Right lobe of liver (tissue), 6 donors: Measurements from ENCODE around the gene DDX54. TPM values are rescaled to one million over a fixed set of nuclear protein-coding genes. Genes with fewer than 3 reads are reported as not detected.

Source experiments
- ATAC-seq, 4 donors: fragments of 200-7000 bp; cut with Tn5 transposase; one replicate each; pipeline ENCODE4 v1.9.1; 2020; ENCODE audit warnings: mild to moderate bottlenecking in 4 of 4, moderate library complexity in 4 of 4
- DNase-seq, 3 donors: peaks; one replicate each; pipeline ENCODE4 v3.0.0-alpha.2; 2020
- H3K27ac ChIP-seq, 3 donors: fragments of 200-600 bp; one replicate each; pipeline ENCODE4 v1.8.0; 2022
- H3K27me3 ChIP-seq, 2 donors: fragments of 200-600 bp; one replicate each; pipeline ENCODE4 v1.8.0; 2022
- H3K36me3 ChIP-seq, 4 donors: fragments of 200-600 bp; sonication (generic) in 1 of 4; one replicate each; pipeline versions ENCODE4 v1.5.1 to v1.8.0; 2017 to 2022; ENCODE audit warnings: control low read depth in 1 of 4
- H3K4me1 ChIP-seq, 4 donors: fragments of 200-600 bp; sonication (generic) in 1 of 4; one replicate each; pipeline versions ENCODE4 v1.5.1 to v1.8.0; 2017 to 2022; ENCODE audit warnings: control low read depth in 1 of 4
- H3K4me3 ChIP-seq, 3 donors: fragments of 200-600 bp; one replicate each; pipeline ENCODE4 v1.8.0; 2022
- H3K9me3 ChIP-seq, 4 donors: fragments of 200-600 bp; sonication (generic) in 1 of 4; one replicate each; pipeline versions ENCODE4 v1.5.1 to v1.8.0; 2017 to 2022; ENCODE audit warnings: control low read depth in 1 of 4
- POLR2A ChIP-seq: fragments of 450-650 bp; IDR thresholded peaks from one replicate; pipeline ENCODE4 v1.6.1; 2017; ENCODE audit warnings: antibody characterized with exemption, mild to moderate bottlenecking
- WGBS: methylation state at CpG from one replicate; pipeline ENCODE4 v1.1.6; 2018; ENCODE audit warnings: low coverage, low lambda C conversion rate; ENCODE audit not compliant: insufficient coverage; ENCODE audit errors: missing lambda C conversion rate; 5-methylcytosine and 5-hydroxymethylcytosine counted together
- intact Hi-C, 2 donors: fragments of 100-400 bp; cut with DNase I; formaldehyde crosslinking; loops; one replicate each; pipeline versions ENCODE4 v1.11.2 to v1.14.1; 2022
- total RNA-seq, 6 experiments: library from RNA; depleted of rRNA in 2 of 6; stranded (reverse); fragments of >200 nt in 2 of 6; fragmentation: NEBNext Ultra II Directional in 3 of 6; extraction: Animal tissue kit (Norgen Biotek cat#: 25700) in 3 of 6; gene quantifications; one replicate each; pipeline versions ENCODE4 v1.1.0 to v1.2.4, GENCODE V29; 2016 to 2023
- TF ChIP-seq, protein P1 (sequence below), 4 donors: fragments of 200-600 bp in 3 of 4; fragments of 450-650 bp in 1 of 4; IDR thresholded peaks; one replicate each; pipeline versions ENCODE4 v1.5.1 to v1.8.0; 2016 to 2022; ENCODE audit warnings: antibody characterized with exemption in 4 of 4, mild to moderate bottlenecking in 2 of 4
- donor health status: DM: no; HTN: yes; CAD: no.
- donor health status: DM: no; HTN: no; CAD: no.
- donor health status: DM: no; HTN: no; CAD: no.
- donor health status: DM: no; HTN: yes; CAD: no.
- donor health status: DM: no; HTN: yes; CAD: no.

Gene DDX54
- total RNA-seq, 6 experiments from 2014 or later: 22.8 to 43.8 (median 31.1) TPM

DNA sequence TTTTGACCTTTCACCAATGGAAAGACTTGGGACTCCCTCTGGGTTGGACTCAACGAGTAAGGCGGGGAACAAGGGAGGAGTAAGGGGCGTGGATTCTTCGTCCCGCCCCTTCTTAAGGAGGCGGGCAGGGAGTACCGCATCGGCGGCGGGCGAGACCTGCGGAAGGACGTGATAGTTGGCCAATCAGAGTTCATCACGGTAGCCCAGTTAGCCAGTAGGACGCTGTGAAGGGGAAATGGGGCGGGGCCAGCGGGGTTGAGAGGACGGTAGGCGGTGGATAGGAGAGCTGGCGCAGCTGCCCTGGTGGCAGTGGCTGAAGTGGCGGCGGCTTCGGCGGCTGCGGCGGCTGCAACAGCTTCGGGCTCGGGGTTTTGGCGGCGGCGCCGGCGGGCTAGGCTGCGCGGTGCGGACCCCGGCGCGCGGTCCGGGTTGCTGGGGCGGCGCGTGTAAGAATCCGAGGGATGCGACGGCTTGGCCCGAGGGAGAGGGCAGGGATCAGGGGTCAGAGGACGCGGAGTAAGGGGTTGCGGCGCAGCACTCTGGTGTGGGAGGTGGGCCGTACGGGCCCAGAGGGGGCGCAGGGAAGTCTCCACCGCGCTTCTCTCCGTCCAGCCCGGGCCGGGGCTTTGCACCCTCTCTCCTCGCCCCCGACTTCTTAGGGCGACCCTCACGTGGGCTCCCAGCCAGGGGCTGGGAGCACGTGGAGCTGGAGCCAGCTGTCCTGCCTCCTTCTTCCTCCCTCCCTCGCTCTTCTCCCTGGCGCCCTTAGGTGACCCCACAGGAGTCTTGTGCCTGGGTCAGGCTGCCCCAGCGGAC, 36.1 kb upstream of the DDX54 start, which contains the start of gene TPCN1:
TSS of gene TPCN1 (plus strand) at position 284 of the 816 bp plus-strand sequence. CDS start 5,389 bp downstream, outside the sequence.
- H3K36me3 ChIP-seq: no peaks in the 10 kb centered on the region
- no peaks in the 10 kb centered on the region for H3K9me3 ChIP-seq
- TF ChIP-seq, protein P1, sequence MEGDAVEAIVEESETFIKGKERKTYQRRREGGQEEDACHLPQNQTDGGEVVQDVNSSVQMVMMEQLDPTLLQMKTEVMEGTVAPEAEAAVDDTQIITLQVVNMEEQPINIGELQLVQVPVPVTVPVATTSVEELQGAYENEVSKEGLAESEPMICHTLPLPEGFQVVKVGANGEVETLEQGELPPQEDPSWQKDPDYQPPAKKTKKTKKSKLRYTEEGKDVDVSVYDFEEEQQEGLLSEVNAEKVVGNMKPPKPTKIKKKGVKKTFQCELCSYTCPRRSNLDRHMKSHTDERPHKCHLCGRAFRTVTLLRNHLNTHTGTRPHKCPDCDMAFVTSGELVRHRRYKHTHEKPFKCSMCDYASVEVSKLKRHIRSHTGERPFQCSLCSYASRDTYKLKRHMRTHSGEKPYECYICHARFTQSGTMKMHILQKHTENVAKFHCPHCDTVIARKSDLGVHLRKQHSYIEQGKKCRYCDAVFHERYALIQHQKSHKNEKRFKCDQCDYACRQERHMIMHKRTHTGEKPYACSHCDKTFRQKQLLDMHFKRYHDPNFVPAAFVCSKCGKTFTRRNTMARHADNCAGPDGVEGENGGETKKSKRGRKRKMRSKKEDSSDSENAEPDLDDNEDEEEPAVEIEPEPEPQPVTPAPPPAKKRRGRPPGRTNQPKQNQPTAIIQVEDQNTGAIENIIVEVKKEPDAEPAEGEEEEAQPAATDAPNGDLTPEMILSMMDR (IDR thresholded peaks at IDR 0.05): no peak
- TF ChIP-seq POLR2A: peak; percentile 100
- H3K27ac ChIP-seq: peak within 1 kb of the TSS; percentile 78 to 94 (median 90)
- H3K27me3 ChIP-seq: no peaks in the 10 kb centered on the region
- ATAC-seq (peak; percentile 90 to 96 (median 92)), DNase-seq (peak; percentile 99 to 100 (median 100))
- intact Hi-C loops: no loop called here
- H3K4me1 ChIP-seq: peaks cover 0 to 27% (median 5%) of the 10 kb centered on the region in 4 donors
- WGBS: under 1% methylated on average over 23 of the region's 68 CpGs
- peak within 1 kb of the TSS; percentile 59 to 93 (median 79) for H3K4me3 ChIP-seq

DNA sequence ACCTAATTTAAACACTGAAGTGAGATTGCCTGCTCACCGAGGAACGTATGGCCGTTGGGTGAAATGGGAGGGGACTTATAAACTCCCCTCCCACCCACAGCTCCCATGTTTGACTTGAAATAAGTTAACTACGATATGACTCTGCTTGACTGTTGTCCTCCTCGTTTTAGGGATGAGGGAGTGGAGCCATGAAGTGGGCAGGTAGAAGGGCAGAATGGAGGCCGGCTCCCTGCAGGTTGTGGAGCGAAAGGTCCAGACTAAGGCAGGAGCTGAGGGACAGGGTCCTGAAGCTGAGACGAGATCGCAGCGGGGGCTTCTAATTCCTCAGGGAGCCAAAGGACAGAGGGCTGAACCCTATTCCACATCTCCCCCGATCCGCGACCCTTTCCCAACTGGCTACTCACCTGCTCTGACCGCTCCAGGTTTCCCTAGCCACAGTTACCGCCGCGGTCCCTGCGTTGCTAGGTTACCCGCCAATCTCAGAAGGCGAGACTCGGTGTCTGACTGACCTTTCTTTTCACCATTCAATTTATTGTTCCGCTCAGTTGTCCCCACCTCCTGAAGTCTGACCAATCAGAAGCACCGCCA, 35.4 kb upstream of the DDX54 start:
- Histone ChIP-seq H3K4me3 (peak overlapping the region; percentile 34 to 49 (median 35)), H3K36me3 (no peaks in the 10 kb centered on the region), H3K4me1 (peaks cover 0 to 27% (median 5%) of the 10 kb centered on the region in 4 donors), H3K27ac (no peak overlapping the region), H3K27me3 (no peaks in the 10 kb centered on the region), H3K9me3 (no peaks in the 10 kb centered on the region)
- intact Hi-C loops: no loop called here
- DNase-seq (no peak), ATAC-seq (no peak)
- 3% methylated on average over 22 of the region's 23 CpGs for WGBS
- TF ChIP-seq POLR2A: no peak
- TF ChIP-seq, protein P1 (IDR thresholded peaks at IDR 0.05): no peak

DNA sequence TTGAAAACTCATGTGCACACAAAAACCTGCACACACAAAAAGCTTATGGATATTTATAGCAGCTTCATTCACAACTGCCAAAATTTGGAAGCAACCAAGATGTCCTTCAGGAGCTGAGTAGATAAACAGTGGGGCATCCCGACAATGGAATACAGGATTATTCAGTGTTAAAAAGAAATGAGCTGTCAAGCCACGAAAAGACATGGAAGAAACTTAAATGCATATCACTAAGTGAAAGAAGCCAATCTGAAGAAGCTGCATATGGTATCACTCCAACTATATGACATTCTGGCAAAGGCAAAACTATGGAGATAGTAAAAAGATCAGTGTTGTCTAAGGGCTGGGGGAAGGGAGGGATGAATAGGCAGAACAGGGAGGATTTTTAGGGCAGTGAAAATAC, 30.7 kb upstream of the DDX54 start:
- Histone ChIP-seq H3K4me3 (no peak overlapping the region), H3K27me3 (no peaks in the 10 kb centered on the region), H3K27ac (no peak overlapping the region), H3K36me3 (no peaks in the 10 kb centered on the region), H3K4me1 (peaks cover 0 to 6% (median 0%) of the 10 kb centered on the region in 4 donors), H3K9me3 (no peaks in the 10 kb centered on the region)
- 69% methylated on average over 2 of the region's 2 CpGs for WGBS
- ATAC-seq (no peak), DNase-seq (no peak)
- TF ChIP-seq, protein P1 (IDR thresholded peaks at IDR 0.05): no peak
- TF ChIP-seq POLR2A: no peak
- intact Hi-C loops: no loop called here

DNA sequence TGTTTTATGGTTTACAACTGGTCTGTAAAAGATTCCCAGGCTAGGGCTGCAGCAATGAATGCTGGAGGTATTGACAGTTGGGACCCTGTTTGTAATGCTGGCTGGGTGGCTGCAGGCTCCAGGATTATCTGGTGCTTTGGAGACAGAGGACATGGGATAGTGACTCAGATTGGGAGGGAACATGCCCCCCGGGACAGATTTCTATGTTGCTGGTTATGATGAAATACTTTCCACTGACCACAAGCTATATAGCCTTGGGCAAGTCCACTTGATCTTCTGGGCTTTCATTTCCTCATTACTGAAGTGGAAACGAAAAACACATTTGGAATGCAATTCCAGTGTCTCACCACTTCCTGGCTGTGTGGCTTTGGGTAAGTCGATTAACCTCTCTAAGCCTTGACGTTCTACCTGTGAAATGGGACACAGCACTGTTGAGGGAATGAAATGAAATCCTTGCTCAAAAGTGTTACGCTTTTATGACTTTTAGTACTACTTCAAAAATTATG, 29.7 kb upstream of the DDX54 start:
- DNase-seq: no peak
- TF ChIP-seq, protein P1 (IDR thresholded peaks at IDR 0.05): peak in 1 of 4 donors; percentile 20
- TF ChIP-seq POLR2A: no peak
- H3K4me3 ChIP-seq: no peak overlapping the region
- peak; percentile 56 to 89 (median 70) for ATAC-seq
- H3K9me3 ChIP-seq: no peaks in the 10 kb centered on the region
- H3K27ac ChIP-seq: no peak overlapping the region
- H3K36me3 ChIP-seq: no peaks in the 10 kb centered on the region
- H3K27me3 ChIP-seq: no peaks in the 10 kb centered on the region
- 29% methylated on average over 5 of the region's 5 CpGs for WGBS
- H3K4me1 ChIP-seq: no peaks in the 10 kb centered on the region
- intact Hi-C loops: no loop called here
